SU-DHL-6 (cell line): ENCODE results near the gene NAA10.

Experiments
- H2AFZ ChIP-seq: fragments of 200-600 bp; sonication (generic); 2 replicates; pipeline ENCODE4 v1.6.1; 2014; ENCODE audit warnings: low read depth, mild to moderate bottlenecking, moderate library complexity, mixed read lengths, antibody characterized with exemption, low read length; ENCODE audit not compliant: severe bottlenecking
- H3F3A ChIP-seq: fragments of 200-600 bp; shearing (Covaris generic); 2 replicates; pipeline ENCODE4 v1.6.0; 2016; ENCODE audit warnings: antibody characterized with exemption, mild to moderate bottlenecking; ENCODE audit not compliant: insufficient read depth
- H3K27ac ChIP-seq: fragments of 200-600 bp; sonication (generic); 2 replicates; pipeline ENCODE4 v1.5.1; 2016; ENCODE audit warnings: low read depth, mild to moderate bottlenecking, low read length, moderate library complexity, mixed read lengths
- H3K27me3 ChIP-seq: fragments of 200-600 bp; sonication (generic), shearing (Covaris generic); 2 replicates; pipeline ENCODE4 v1.6.0; 2014; ENCODE audit warnings: mild to moderate bottlenecking, low read length
- H3K36me3 ChIP-seq: fragments of 200-600 bp; sonication (generic); 2 replicates; pipeline ENCODE4 v1.6.1; 2014; ENCODE audit warnings: mild to moderate bottlenecking, low read length, mixed read lengths
- H3K4me2 ChIP-seq: fragments of 300-600, 200-600 bp; shearing (Covaris generic), sonication (generic); 2 replicates; pipeline ENCODE4 v1.6.0; 2014; ENCODE audit warnings: low read length, low read depth, mild to moderate bottlenecking; ENCODE audit not compliant: poor library complexity, severe bottlenecking
- H3K4me3 ChIP-seq: fragments of 200-600 bp; sonication (generic); 2 replicates; pipeline ENCODE4 v1.5.1; 2014; ENCODE audit warnings: antibody characterized with exemption, low read length, mild to moderate bottlenecking, mixed read lengths; ENCODE audit not compliant: insufficient read depth, poor library complexity, severe bottlenecking
- H3K79me2 ChIP-seq: fragments of 200-600 bp; sonication (generic); 2 replicates; pipeline ENCODE4 v1.6.1; 2014; ENCODE audit warnings: mild to moderate bottlenecking, low read length, moderate library complexity; ENCODE audit not compliant: insufficient read depth
- H3K9ac ChIP-seq: fragments of 200-600 bp; sonication (generic); 2 replicates; pipeline ENCODE4 v1.7.0; 2014; ENCODE audit warnings: mild to moderate bottlenecking, low read length
- H3K9me2 ChIP-seq: fragments of 200-600 bp; sonication (generic); replicated peaks from 2 replicates; pipeline ENCODE4 v1.6.1; 2014; ENCODE audit warnings: low read length; ENCODE audit not compliant: insufficient read depth
- H3K9me3 ChIP-seq: fragments of 200-600 bp; sonication (generic); 2 replicates; pipeline ENCODE4 v1.6.1; 2014; ENCODE audit warnings: low read length, mixed read lengths; ENCODE audit not compliant: insufficient read depth
- H4K20me1 ChIP-seq: fragments of 200-600 bp; sonication (generic); 2 replicates; pipeline ENCODE4 v1.6.1; 2014; ENCODE audit warnings: low read depth, mild to moderate bottlenecking, antibody characterized with exemption, low read length, moderate library complexity, mixed read lengths
- EZH2phosphoT487 ChIP-seq: fragments of 200-600 bp; sonication (generic), shearing (Covaris generic); conservative IDR thresholded peaks from 2 replicates; pipeline ENCODE4 v1.6.1; 2018; ENCODE audit warnings: mild to moderate bottlenecking, antibody characterized with exemption, low read length, moderate library complexity, mixed read lengths
- TF ChIP-seq, protein P1 (sequence below): fragments of 200-600 bp; sonication (generic); IDR thresholded peaks from one replicate; pipeline ENCODE4 v1.5.1; 2017; ENCODE audit warnings: antibody characterized with exemption, mild to moderate bottlenecking, low read length, moderate library complexity; ENCODE audit not compliant: insufficient read depth, poor library complexity, severe bottlenecking

NAA10 gene

DNA sequence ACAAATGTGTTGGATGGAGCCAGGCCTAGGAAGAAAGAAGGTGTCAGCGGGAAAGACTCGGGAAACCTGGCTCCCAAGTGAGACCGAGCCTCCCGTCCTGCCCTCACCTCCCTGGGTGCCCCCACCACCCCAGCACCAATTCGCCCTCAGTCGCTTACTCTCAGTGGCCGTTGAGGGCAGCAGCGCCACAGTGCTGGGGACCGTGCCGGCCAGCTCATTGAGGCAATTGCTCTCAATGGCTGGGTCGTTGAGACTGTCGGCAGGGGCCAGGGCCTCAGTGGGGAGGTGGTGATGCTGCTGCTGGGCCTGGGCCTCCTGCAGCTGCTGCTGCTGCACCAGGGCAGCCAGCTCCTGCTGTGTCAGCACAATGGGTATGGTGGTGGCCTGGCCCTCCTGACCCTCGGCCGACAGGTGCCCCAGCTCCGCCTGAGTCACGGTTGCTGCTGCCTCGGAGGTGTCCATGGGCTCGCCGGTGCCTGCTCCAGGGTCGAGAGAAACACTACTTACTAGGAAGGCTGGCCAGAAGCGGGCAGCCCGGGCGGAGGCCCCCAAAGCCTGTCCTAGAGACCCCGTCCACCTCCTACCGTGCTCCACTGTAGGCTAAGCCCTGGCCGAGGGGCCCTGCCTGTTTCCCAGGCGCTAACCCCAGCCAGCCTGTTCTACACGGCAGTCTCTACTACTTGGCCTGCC lies 17.0 kb upstream of the NAA10 start:
- no peak for TF ChIP-seq EZH2phosphoT487
- TF ChIP-seq, protein P1, sequence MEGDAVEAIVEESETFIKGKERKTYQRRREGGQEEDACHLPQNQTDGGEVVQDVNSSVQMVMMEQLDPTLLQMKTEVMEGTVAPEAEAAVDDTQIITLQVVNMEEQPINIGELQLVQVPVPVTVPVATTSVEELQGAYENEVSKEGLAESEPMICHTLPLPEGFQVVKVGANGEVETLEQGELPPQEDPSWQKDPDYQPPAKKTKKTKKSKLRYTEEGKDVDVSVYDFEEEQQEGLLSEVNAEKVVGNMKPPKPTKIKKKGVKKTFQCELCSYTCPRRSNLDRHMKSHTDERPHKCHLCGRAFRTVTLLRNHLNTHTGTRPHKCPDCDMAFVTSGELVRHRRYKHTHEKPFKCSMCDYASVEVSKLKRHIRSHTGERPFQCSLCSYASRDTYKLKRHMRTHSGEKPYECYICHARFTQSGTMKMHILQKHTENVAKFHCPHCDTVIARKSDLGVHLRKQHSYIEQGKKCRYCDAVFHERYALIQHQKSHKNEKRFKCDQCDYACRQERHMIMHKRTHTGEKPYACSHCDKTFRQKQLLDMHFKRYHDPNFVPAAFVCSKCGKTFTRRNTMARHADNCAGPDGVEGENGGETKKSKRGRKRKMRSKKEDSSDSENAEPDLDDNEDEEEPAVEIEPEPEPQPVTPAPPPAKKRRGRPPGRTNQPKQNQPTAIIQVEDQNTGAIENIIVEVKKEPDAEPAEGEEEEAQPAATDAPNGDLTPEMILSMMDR: no peak
- Histone ChIP-seq H2AFZ (no peak overlapping the region), H3K4me2 (no peak overlapping the region), H3K36me3 (peaks cover 6% of the 10 kb centered on the region; the same call in 1 of the 2 replicates), H4K20me1 (no peaks in the 10 kb centered on the region), H3K9ac (no peak overlapping the region), H3K4me3 (no peak overlapping the region), H3K9me2 (no peaks in the 10 kb centered on the region), H3K9me3 (no peaks in the 10 kb centered on the region), H3F3A (peaks cover 8% of the 10 kb centered on the region), H3K27ac (no peak overlapping the region), H3K27me3 (no peaks in the 10 kb centered on the region), H3K79me2 (no peaks in the 10 kb centered on the region)

DNA sequence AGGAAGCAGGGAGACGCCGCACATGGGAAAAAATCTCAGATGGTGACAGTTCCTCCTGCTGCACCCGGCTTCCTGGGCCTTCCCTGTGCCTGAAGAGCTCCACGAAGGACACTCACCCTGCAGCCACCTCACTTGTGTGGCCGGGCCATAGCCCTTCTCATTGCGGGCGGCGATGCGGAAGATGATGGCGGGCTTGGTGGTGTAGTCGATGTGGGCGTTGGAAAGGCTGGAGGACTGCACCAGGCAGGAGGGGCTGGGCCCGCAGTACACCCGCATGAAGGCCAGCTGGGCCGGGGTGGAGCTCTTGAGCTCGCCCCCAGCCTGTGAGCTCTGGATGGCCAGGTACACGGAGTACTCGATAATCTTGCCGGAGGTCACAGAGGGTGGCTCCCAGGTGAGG lies 15.3 kb upstream of the NAA10 start:
- H3K9me3 ChIP-seq: no peaks in the 10 kb centered on the region
- peaks cover 6% of the 10 kb centered on the region; the same call in 1 of the 2 replicates for H3K36me3 ChIP-seq
- no peak for TF ChIP-seq EZH2phosphoT487
- TF ChIP-seq, protein P1: no peak
- H3K79me2 ChIP-seq: no peaks in the 10 kb centered on the region
- no peaks in the 10 kb centered on the region for H4K20me1 ChIP-seq
- H3K4me2 ChIP-seq: no peak overlapping the region
- no peaks in the 10 kb centered on the region for H3K27me3 ChIP-seq
- H3K4me3 ChIP-seq: no peak overlapping the region
- no peak overlapping the region for H2AFZ ChIP-seq
- peaks cover 8% of the 10 kb centered on the region for H3F3A ChIP-seq
- H3K9me2 ChIP-seq: no peaks in the 10 kb centered on the region
- no peak overlapping the region for H3K9ac ChIP-seq
- H3K27ac ChIP-seq: no peak overlapping the region

DNA sequence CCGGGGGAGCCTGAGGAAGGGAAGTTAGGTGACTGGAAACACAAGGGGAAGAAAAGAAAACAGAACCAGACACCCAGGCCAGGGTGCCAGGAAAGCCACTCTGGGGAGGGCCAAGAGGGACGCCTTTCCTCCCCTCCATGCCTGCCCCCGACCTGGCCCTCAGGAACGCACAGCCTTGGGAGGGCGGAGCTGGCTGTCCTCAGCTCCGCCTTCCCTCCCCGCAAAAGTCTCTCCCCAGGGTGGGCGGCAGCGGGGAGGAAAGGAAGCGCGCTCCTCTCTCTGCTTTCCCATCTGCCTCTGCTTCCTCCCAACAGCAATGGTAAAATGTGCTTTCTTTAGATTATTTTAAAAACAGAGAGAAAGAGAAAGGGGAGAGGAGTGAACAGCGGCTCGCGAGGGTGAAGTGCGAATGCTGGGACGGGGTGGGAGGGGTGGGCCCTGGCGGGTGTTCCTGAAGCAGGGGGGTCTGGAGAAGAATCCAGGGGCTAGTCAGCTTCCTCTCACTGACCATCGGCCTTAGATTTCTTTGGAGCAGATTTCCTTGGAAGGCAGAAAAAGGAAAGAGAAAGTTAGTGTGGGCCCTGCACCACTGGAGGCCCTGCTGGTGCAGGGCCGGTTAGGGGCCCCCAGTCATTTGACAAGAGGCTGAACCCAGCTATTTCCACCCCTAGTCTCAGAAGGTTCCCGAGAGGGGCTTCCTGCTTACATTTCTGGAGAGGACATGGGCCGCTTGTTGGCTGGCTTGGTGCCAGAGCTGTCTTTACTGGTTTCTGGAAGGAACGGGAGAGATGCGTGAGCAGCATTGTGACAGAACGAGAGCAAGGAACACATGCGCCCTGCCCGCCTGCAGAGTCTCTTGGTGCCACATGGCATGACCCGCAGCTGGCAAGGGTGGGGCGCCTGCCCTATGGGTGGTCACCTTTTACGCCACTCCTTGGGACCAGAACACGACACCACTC lies 14.3 kb upstream of the NAA10 start:
- Histone ChIP-seq H2AFZ (no peak overlapping the region), H3K9me2 (no peaks in the 10 kb centered on the region), H3K36me3 (peaks cover 6% of the 10 kb centered on the region; the same call in 1 of the 2 replicates), H3K9ac (no peak overlapping the region), H3K27ac (no peak overlapping the region), H3K4me3 (no peak overlapping the region), H3K9me3 (no peaks in the 10 kb centered on the region), H3K4me2 (no peak overlapping the region), H4K20me1 (no peaks in the 10 kb centered on the region), H3F3A (peaks cover 8% of the 10 kb centered on the region), H3K79me2 (no peaks in the 10 kb centered on the region), H3K27me3 (no peaks in the 10 kb centered on the region)
- TF ChIP-seq, protein P1: no peak
- no peak for TF ChIP-seq EZH2phosphoT487
